Smooth muscle cell (in vitro differentiated cells): ENCODE measurements around the gene JMY. TPM values are rescaled to one million over a fixed set of nuclear protein-coding genes. Genes with fewer than 3 reads are reported as not detected.

ENCODE experiments used
- DNase-seq: peaks from one replicate; lab custom pipeline; 2025; ENCODE audit not compliant: unreplicated experiment; lab: John Stamatoyannopoulos, UW
- H2AFZ ChIP-seq: fragments of 200-600 bp; sonication (generic); 2 replicates; pipeline ENCODE4 v1.6.0; 2016; ENCODE audit warnings: antibody characterized with exemption, low read depth, mild to moderate bottlenecking
- H3F3A ChIP-seq: fragments of 200-600 bp; sonication (generic); 2 replicates; pipeline ENCODE4 v1.6.0; 2017; ENCODE audit warnings: antibody characterized with exemption, low read depth
- H3K27ac ChIP-seq: fragments of 200-600 bp; sonication (generic); 2 replicates; pipeline ENCODE4 v1.5.1; 2016; ENCODE audit warnings: low read depth, mild to moderate bottlenecking
- H3K27me3 ChIP-seq: fragments of 200-600 bp; sonication (generic); 2 replicates; pipeline ENCODE4 v1.6.1; 2016; ENCODE audit warnings: low read depth, mild to moderate bottlenecking
- H3K36me3 ChIP-seq: fragments of 200-600 bp; sonication (generic); 2 replicates; pipeline ENCODE4 v1.5.1; 2016; ENCODE audit warnings: low read depth
- H3K4me1 ChIP-seq: fragments of 200-600 bp; sonication (generic); 2 replicates; pipeline ENCODE4 v1.5.1; 2016; ENCODE audit warnings: low read depth
- H3K4me2 ChIP-seq: fragments of 200-600 bp; sonication (generic); 2 replicates; pipeline ENCODE4 v1.6.0; 2016; ENCODE audit warnings: mild to moderate bottlenecking
- H3K4me3 ChIP-seq: fragments of 200-600 bp; sonication (generic); 2 replicates; pipeline ENCODE4 v1.5.1; 2016; ENCODE audit warnings: mild to moderate bottlenecking
- H3K79me2 ChIP-seq: fragments of 200-600 bp; sonication (generic); 2 replicates; pipeline ENCODE4 v1.6.0; 2016; ENCODE audit warnings: low read depth, mild to moderate bottlenecking
- H3K9ac ChIP-seq: fragments of 200-600 bp; sonication (generic); 2 replicates; pipeline ENCODE4 v1.6.0; 2016; ENCODE audit warnings: low read depth
- H3K9me3 ChIP-seq: fragments of 200-600 bp; sonication (generic); replicated peaks from 2 replicates; pipeline ENCODE4 v1.5.1; 2016; ENCODE audit warnings: low read depth
- H4K20me1 ChIP-seq: fragments of 200-600 bp; sonication (generic); 2 replicates; pipeline ENCODE4 v1.6.0; 2016; ENCODE audit warnings: low read depth
- CTCF ChIP-seq: fragments of 200-600 bp; sonication (generic); IDR thresholded peaks from 2 replicates; pipeline ENCODE4 v1.5.1; 2017; ENCODE audit warnings: borderline replicate concordance, mild to moderate bottlenecking, antibody characterized with exemption; ENCODE audit not compliant: insufficient read depth, poor library complexity, severe bottlenecking
- WGBS: methylation state at CpG from one replicate; pipeline ENCODE4 v1.1.7; 2016; ENCODE audit warnings: low lambda C conversion rate; 5-methylcytosine and 5-hydroxymethylcytosine counted together
- polyA plus RNA-seq: library from polyadenylated mRNA; unstranded; fragments of >200 nt; fragmentation: Nextera tagmentation; extraction: Ambion mirVana; gene quantifications from 2 replicates; pipeline ENCODE4 v1.2.1, GENCODE V29; 2016
- total RNA-seq: library from RNA; depleted of rRNA; stranded (reverse); fragments of >200 nt; gene quantifications from 2 replicates; pipeline ENCODE4 v1.2.3, GENCODE V29; 2014

The JMY gene
- total and polyA plus RNA-seq, 2 experiments from 2014 or later, result 0.55 to 5.0 TPM

- H2AFZ ChIP-seq, result no peak overlapping the region
- peaks cover 8% of the 10 kb centered on the region for H3K4me1 ChIP-seq
- no peak for TF ChIP-seq CTCF
- no peaks in the 10 kb centered on the region for H3K9me3 ChIP-seq
- no peak for DNase-seq
- H3K9ac ChIP-seq, result no peak overlapping the region
- no peaks in the 10 kb centered on the region for H3K36me3 ChIP-seq
- no peaks in the 10 kb centered on the region for H3K79me2 ChIP-seq
- no peak overlapping the region for H3K4me2 ChIP-seq
- H3K4me3 ChIP-seq, result no peak overlapping the region
- no peak overlapping the region for H3K27ac ChIP-seq
- WGBS, result 95% methylated on average over 6 of the region's 6 CpGs
- no peaks in the 10 kb centered on the region for H3F3A ChIP-seq
- no peaks in the 10 kb centered on the region for H3K27me3 ChIP-seq
- H4K20me1 ChIP-seq, result no peaks in the 10 kb centered on the region
Observed at GRCh38 chr5:79259383-79259782, 23.5 kb downstream of the JMY start.

- TF ChIP-seq CTCF, result no peak
- Histone ChIP-seq H3K4me3 (no peak overlapping the region), H3K36me3 (no peaks in the 10 kb centered on the region), H3K4me2 (no peak overlapping the region), H3K79me2 (no peaks in the 10 kb centered on the region), H3K9ac (no peak overlapping the region), H3K27ac (no peak overlapping the region), H3F3A (no peaks in the 10 kb centered on the region), H2AFZ (no peak overlapping the region), H3K9me3 (no peaks in the 10 kb centered on the region), H3K27me3 (no peaks in the 10 kb centered on the region), H3K4me1 (peaks cover 7% of the 10 kb centered on the region), H4K20me1 (no peaks in the 10 kb centered on the region)
- no peak for DNase-seq
- WGBS, result 99% methylated on average over 6 of the region's 6 CpGs
Observed at GRCh38 chr5:79259810-79260209, 23.9 kb downstream of the JMY start.

DNA sequence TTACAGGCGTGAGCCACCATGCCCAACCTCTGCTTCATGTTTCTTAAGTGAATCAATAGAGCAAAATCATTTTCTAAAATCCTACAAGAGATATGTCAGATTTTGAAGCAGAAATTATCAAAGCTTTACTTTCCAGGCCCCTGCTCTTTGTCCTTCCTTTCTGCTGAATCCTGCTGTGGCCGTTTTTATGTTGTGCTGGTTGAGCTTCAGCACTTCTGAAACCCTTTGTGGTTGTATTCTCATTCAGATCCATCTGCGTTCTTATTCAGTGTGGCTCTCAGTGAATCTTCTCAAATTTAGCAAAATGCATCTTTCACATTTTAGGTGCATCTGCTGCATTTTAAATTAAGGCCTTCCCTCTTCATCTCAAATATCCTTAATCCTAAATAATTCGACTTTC is 26.0 kb downstream of the JMY start:
- H2AFZ ChIP-seq, result no peak overlapping the region
- H3F3A ChIP-seq, result no peaks in the 10 kb centered on the region
- no peak overlapping the region for H3K27ac ChIP-seq
- no peaks in the 10 kb centered on the region for H3K36me3 ChIP-seq
- H3K27me3 ChIP-seq, result no peaks in the 10 kb centered on the region
- WGBS, result 69% methylated on average over 4 of the region's 4 CpGs
- H3K4me1 ChIP-seq, result peaks cover 7% of the 10 kb centered on the region
- H3K79me2 ChIP-seq, result no peaks in the 10 kb centered on the region
- no peak for DNase-seq
- no peaks in the 10 kb centered on the region for H3K9me3 ChIP-seq
- H4K20me1 ChIP-seq, result no peaks in the 10 kb centered on the region
- TF ChIP-seq CTCF, result no peak
- no peak overlapping the region for H3K9ac ChIP-seq
- no peak overlapping the region for H3K4me3 ChIP-seq
- H3K4me2 ChIP-seq, result no peak overlapping the region

- Histone ChIP-seq H3K27ac (no peak overlapping the region), H4K20me1 (no peaks in the 10 kb centered on the region), H3K4me2 (no peak overlapping the region), H3K4me3 (no peak overlapping the region), H2AFZ (no peak overlapping the region), H3F3A (no peaks in the 10 kb centered on the region), H3K9ac (no peak overlapping the region), H3K36me3 (no peaks in the 10 kb centered on the region), H3K4me1 (peaks cover 7% of the 10 kb centered on the region), H3K79me2 (no peaks in the 10 kb centered on the region), H3K27me3 (no peaks in the 10 kb centered on the region), H3K9me3 (no peaks in the 10 kb centered on the region)
- no peak for TF ChIP-seq CTCF
- 96% methylated on average over 7 of the region's 7 CpGs for WGBS
- no peak for DNase-seq
Observed at GRCh38 chr5:79263290-79263689, 27.4 kb downstream of the JMY start.
